GM12878 (cell line): Measurements from ENCODE around the gene RASIP1. TPM values are rescaled to one million over a fixed set of nuclear protein-coding genes. Genes with fewer than 3 reads are reported as not detected.
A peak's percentile ranks its signal among the peaks of the same experiment; 100 is the strongest.

Source experiments
- BRCA1 ChIP-seq: IDR thresholded peaks from 2 replicates; pipeline ENCODE4 v1.6.1; 2011; ENCODE audit warnings: low read depth, low read length, improper control_type of control experiment
- EGR1 ChIP-seq, 2 experiments: IDR thresholded peaks; 1 replicate in 1 of 2; 2 replicates in 1 of 2; pipeline ENCODE4 v1.6.1; 2011 to 2012; ENCODE audit warnings: low read depth in 2 of 2, low read length in 2 of 2, borderline replicate concordance in 1 of 2, mild to moderate bottlenecking in 1 of 2, moderate library complexity in 1 of 2
- ESRRA ChIP-seq: IDR thresholded peaks from 2 replicates; pipeline ENCODE4 v1.6.1; 2012; ENCODE audit warnings: mild to moderate bottlenecking, low read length, improper control_type of control experiment
- FOS ChIP-seq: IDR thresholded peaks from 3 replicates; pipeline ENCODE4 v1.6.1; 2011; ENCODE audit warnings: borderline replicate concordance; ENCODE audit not compliant: insufficient read length; ENCODE audit errors: extremely low read depth
- HDGF ChIP-seq: fragments of 450-650 bp; IDR thresholded peaks from 2 replicates; pipeline ENCODE4 v1.6.1; 2016; ENCODE audit warnings: antibody characterized with exemption
- NFYB ChIP-seq: IDR thresholded peaks from 2 replicates; pipeline ENCODE4 v1.6.1; 2011; ENCODE audit warnings: low read depth, mild to moderate bottlenecking, low read length, improper control_type of control experiment, moderate library complexity; ENCODE audit not compliant: insufficient read depth
- NR2C1 ChIP-seq: fragments of 450-650 bp; IDR thresholded peaks from 2 replicates; pipeline ENCODE4 v1.6.1; 2017; ENCODE audit warnings: antibody characterized with exemption, mild to moderate bottlenecking, moderate library complexity
- SP1 ChIP-seq: IDR thresholded peaks from one replicate; pipeline ENCODE4 v1.6.1; 2011; ENCODE audit warnings: low read depth, low read length
- SUZ12 ChIP-seq: fragments of 200-600 bp; sonication (generic); IDR thresholded peaks from one replicate; pipeline ENCODE4 v1.6.1; 2018; ENCODE audit warnings: antibody characterized with exemption, mild to moderate bottlenecking; ENCODE audit not compliant: unreplicated experiment
- ZNF384 ChIP-seq: IDR thresholded peaks from 2 replicates; pipeline ENCODE4 v1.6.1; 2012; ENCODE audit warnings: low read depth, mild to moderate bottlenecking, low read length, improper control_type of control experiment, borderline replicate concordance
- polyA plus RNA-seq, 11 experiments: library from polyadenylated mRNA; depleted of rRNA in 4 of 11; unstranded in 6 of 11; stranded (reverse) in 5 of 11; fragments of >200 nt; fragmentation: Nextera tagmentation in 4 of 11; fragmentation: Illumina TruSeq in 1 of 11; extraction: Ambion mirVana in 4 of 11; extraction: Trizol in 1 of 11; gene quantifications; 1 replicate in 1 of 11; 2 replicates in 10 of 11; pipeline versions ENCODE4 v1.2.1 to v1.2.3, GENCODE V29; 2011 to 2016; ENCODE audit warnings: inconsistent platforms in 2 of 11, missing spikeins in 2 of 11, low read depth in 1 of 11
- total RNA-seq, 4 experiments: library from RNA; depleted of rRNA in 3 of 4; stranded (reverse); fragments of >200 nt in 3 of 4; fragmentation: Illumina TruSeq in 1 of 4; extraction: Trizol in 1 of 4; gene quantifications; 2 replicates each; pipeline versions ENCODE4 v1.2.1 to v1.2.3, GENCODE V29; 2013 to 2021
- TF ChIP-seq, protein P1 (sequence below): fragments of 450-650 bp; IDR thresholded peaks from 2 replicates; pipeline ENCODE4 v1.6.1; 2017; ENCODE audit warnings: antibody characterized with exemption, mild to moderate bottlenecking, moderate library complexity
- TF ChIP-seq, protein P2 (sequence below): IDR thresholded peaks from 2 replicates; pipeline ENCODE4 v1.6.1; 2011; ENCODE audit warnings: low read depth, low read length, improper control_type of control experiment, borderline replicate concordance
- TF ChIP-seq, protein P3 (sequence below): fragments of 450-650 bp; IDR thresholded peaks from 2 replicates; pipeline ENCODE4 v1.6.1; 2017; ENCODE audit warnings: mild to moderate bottlenecking, moderate library complexity
- TF ChIP-seq, protein P4 (sequence below): fragments of 450-650 bp; IDR thresholded peaks from 2 replicates; pipeline ENCODE4 v1.6.1; 2016; ENCODE audit warnings: mild to moderate bottlenecking
- TF ChIP-seq, protein P5 (sequence below): fragments of 450-650 bp; IDR thresholded peaks from 2 replicates; pipeline ENCODE4 v1.6.1; 2014; ENCODE audit warnings: mild to moderate bottlenecking
- TF ChIP-seq, protein P6 (sequence below): IDR thresholded peaks from 2 replicates; pipeline ENCODE4 v1.6.1; 2011; ENCODE audit warnings: low read depth, mild to moderate bottlenecking, low read length, moderate library complexity, borderline replicate concordance; ENCODE audit errors: extremely low read depth

Gene RASIP1
- total and polyA plus RNA-seq, 10 of the 15 experiments (the other 5 are each of a cell fraction or from before 2014, with no cell fraction given) = 0.08 TPM; not detected in 9

DNA sequence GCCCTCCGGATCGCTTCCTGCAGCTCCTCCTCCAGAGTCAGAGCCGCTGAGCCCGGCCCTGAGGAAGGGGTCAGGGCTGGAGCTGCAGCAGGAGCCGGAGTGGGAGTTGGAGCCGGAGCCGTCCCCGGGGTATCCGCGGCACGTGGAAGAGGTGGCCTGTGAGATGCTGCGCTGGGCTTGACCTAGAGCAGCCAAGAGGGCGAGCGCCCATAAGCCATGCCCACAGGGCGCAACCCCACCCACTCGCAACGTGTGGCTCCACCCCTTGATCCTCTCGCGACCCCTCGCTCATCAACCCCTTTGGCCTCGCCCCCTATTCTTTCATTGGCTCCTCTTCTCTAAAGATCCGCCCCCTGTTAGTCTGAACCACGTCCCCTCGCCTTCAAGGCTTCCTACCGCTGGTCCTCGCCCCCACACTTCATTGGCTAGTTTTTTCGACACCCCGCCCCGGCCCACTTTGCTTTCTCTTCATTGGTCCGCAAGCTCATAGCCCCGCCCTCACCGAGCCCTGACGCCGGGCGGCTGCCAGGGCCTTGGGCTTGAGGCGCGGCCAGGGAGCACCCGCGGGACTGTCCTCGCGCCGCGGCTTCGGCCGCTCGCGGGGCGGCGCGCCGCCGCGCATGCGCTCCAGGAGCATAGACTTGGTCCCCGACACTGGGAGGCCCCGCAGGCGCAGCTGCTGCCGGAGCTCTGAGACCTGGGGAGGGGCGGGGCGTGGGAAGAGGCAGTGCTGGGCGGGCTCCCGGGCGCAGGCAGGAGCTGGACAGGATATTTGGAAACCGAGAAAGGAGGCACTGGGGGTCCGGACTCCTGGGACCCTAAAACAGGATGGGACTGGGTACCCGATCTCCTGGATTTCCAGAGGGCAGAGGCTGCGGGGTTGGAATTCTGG is 26.3 kb downstream of the RASIP1 start (continued):
- TF ChIP-seq, protein P1, sequence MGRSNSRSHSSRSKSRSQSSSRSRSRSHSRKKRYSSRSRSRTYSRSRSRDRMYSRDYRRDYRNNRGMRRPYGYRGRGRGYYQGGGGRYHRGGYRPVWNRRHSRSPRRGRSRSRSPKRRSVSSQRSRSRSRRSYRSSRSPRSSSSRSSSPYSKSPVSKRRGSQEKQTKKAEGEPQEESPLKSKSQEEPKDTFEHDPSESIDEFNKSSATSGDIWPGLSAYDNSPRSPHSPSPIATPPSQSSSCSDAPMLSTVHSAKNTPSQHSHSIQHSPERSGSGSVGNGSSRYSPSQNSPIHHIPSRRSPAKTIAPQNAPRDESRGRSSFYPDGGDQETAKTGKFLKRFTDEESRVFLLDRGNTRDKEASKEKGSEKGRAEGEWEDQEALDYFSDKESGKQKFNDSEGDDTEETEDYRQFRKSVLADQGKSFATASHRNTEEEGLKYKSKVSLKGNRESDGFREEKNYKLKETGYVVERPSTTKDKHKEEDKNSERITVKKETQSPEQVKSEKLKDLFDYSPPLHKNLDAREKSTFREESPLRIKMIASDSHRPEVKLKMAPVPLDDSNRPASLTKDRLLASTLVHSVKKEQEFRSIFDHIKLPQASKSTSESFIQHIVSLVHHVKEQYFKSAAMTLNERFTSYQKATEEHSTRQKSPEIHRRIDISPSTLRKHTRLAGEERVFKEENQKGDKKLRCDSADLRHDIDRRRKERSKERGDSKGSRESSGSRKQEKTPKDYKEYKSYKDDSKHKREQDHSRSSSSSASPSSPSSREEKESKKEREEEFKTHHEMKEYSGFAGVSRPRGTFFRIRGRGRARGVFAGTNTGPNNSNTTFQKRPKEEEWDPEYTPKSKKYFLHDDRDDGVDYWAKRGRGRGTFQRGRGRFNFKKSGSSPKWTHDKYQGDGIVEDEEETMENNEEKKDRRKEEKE = no peak
- TF ChIP-seq SUZ12 (no peak), NR2C1 (peak; percentile 9; the same call in 1 of the 2 replicates), BRCA1 (no peak), EGR1 (IDR thresholded peaks at IDR 0.05; ENCODE audit: borderline replicate concordance in 1 of 2, low read depth in 2 of 2, low read length in 2 of 2) (0 out of 3 replicates have a peak, but pooled peaks of 1 of the 2 experiments have one; percentile 6), ESRRA (no peak), ZNF384 (no peak), HDGF (peak; percentile 100), FOS (peak; percentile 31), SP1 (peak; percentile 84), NFYB (peak; percentile 96)
- TF ChIP-seq, protein P2, sequence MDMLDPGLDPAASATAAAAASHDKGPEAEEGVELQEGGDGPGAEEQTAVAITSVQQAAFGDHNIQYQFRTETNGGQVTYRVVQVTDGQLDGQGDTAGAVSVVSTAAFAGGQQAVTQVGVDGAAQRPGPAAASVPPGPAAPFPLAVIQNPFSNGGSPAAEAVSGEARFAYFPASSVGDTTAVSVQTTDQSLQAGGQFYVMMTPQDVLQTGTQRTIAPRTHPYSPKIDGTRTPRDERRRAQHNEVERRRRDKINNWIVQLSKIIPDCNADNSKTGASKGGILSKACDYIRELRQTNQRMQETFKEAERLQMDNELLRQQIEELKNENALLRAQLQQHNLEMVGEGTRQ = no peak
- TF ChIP-seq, protein P3, sequence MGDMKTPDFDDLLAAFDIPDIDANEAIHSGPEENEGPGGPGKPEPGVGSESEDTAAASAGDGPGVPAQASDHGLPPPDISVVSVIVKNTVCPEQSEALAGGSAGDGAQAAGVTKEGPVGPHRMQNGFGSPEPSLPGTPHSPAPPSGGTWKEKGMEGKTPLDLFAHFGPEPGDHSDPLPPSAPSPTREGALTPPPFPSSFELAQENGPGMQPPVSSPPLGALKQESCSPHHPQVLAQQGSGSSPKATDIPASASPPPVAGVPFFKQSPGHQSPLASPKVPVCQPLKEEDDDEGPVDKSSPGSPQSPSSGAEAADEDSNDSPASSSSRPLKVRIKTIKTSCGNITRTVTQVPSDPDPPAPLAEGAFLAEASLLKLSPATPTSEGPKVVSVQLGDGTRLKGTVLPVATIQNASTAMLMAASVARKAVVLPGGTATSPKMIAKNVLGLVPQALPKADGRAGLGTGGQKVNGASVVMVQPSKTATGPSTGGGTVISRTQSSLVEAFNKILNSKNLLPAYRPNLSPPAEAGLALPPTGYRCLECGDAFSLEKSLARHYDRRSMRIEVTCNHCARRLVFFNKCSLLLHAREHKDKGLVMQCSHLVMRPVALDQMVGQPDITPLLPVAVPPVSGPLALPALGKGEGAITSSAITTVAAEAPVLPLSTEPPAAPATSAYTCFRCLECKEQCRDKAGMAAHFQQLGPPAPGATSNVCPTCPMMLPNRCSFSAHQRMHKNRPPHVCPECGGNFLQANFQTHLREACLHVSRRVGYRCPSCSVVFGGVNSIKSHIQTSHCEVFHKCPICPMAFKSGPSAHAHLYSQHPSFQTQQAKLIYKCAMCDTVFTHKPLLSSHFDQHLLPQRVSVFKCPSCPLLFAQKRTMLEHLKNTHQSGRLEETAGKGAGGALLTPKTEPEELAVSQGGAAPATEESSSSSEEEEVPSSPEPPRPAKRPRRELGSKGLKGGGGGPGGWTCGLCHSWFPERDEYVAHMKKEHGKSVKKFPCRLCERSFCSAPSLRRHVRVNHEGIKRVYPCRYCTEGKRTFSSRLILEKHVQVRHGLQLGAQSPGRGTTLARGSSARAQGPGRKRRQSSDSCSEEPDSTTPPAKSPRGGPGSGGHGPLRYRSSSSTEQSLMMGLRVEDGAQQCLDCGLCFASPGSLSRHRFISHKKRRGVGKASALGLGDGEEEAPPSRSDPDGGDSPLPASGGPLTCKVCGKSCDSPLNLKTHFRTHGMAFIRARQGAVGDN = peak; percentile 32; the same call in 1 of the 2 replicates
- TF ChIP-seq, protein P4, sequence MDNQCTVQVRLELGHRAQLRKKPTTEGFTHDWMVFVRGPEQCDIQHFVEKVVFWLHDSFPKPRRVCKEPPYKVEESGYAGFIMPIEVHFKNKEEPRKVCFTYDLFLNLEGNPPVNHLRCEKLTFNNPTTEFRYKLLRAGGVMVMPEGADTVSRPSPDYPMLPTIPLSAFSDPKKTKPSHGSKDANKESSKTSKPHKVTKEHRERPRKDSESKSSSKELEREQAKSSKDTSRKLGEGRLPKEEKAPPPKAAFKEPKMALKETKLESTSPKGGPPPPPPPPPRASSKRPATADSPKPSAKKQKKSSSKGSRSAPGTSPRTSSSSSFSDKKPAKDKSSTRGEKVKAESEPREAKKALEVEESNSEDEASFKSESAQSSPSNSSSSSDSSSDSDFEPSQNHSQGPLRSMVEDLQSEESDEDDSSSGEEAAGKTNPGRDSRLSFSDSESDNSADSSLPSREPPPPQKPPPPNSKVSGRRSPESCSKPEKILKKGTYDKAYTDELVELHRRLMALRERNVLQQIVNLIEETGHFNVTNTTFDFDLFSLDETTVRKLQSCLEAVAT = 0 out of 2 replicates have a peak, but pooled peaks have one; percentile 14
- TF ChIP-seq, protein P5, sequence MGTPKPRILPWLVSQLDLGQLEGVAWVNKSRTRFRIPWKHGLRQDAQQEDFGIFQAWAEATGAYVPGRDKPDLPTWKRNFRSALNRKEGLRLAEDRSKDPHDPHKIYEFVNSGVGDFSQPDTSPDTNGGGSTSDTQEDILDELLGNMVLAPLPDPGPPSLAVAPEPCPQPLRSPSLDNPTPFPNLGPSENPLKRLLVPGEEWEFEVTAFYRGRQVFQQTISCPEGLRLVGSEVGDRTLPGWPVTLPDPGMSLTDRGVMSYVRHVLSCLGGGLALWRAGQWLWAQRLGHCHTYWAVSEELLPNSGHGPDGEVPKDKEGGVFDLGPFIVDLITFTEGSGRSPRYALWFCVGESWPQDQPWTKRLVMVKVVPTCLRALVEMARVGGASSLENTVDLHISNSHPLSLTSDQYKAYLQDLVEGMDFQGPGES = peak; percentile 73
- TF ChIP-seq, protein P6, sequence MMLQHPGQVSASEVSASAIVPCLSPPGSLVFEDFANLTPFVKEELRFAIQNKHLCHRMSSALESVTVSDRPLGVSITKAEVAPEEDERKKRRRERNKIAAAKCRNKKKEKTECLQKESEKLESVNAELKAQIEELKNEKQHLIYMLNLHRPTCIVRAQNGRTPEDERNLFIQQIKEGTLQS = 0 out of 2 replicates have a peak, but pooled peaks have one; percentile 32
